Neural progenitor cell (in vitro differentiated cells): Measurements from ENCODE around the gene ARHGEF12. TPM values are rescaled to one million over a fixed set of nuclear protein-coding genes. Genes with fewer than 3 reads are reported as not detected.

Experiments used
- DNase-seq: peaks from one replicate; pipeline ENCODE4 v3.0.0-alpha.2; 2016; ENCODE audit warnings: low spot score
- H2AFZ ChIP-seq: fragments of 200-600 bp; sonication (generic); replicated peaks from 2 replicates; pipeline ENCODE4 v1.6.1; 2016; ENCODE audit warnings: antibody characterized with exemption
- H3F3A ChIP-seq: fragments of 200-600 bp; sonication (generic); 2 replicates; pipeline ENCODE4 v1.6.1; 2016; ENCODE audit warnings: antibody characterized with exemption, low read depth
- H3K27ac ChIP-seq: fragments of 200-600 bp; sonication (generic); 2 replicates; pipeline ENCODE4 v1.5.1; 2016; ENCODE audit warnings: mild to moderate bottlenecking
- H3K27me3 ChIP-seq: fragments of 200-600 bp; sonication (generic); 2 replicates; pipeline ENCODE4 v1.6.1; 2016; ENCODE audit warnings: mild to moderate bottlenecking, moderate library complexity
- H3K36me3 ChIP-seq: fragments of 200-600 bp; sonication (generic); 2 replicates; pipeline ENCODE4 v1.5.1; 2016
- H3K4me1 ChIP-seq: fragments of 200-600 bp; sonication (generic); 2 replicates; pipeline ENCODE4 v1.6.1; 2016; ENCODE audit warnings: mixed run types
- H3K4me2 ChIP-seq: fragments of 200-600 bp; sonication (generic); 2 replicates; pipeline ENCODE4 v1.6.1; 2016
- H3K4me3 ChIP-seq: fragments of 200-600 bp; sonication (generic); 2 replicates; pipeline ENCODE4 v1.5.1; 2016
- H3K79me2 ChIP-seq: fragments of 200-600 bp; sonication (generic); 2 replicates; pipeline ENCODE4 v1.6.1; 2016; ENCODE audit warnings: low read depth
- H3K9ac ChIP-seq: fragments of 200-600 bp; sonication (generic); 2 replicates; pipeline ENCODE4 v1.6.1; 2016
- H3K9me3 ChIP-seq: fragments of 200-600 bp; sonication (generic); 2 replicates; pipeline ENCODE4 v1.5.1; 2016; ENCODE audit warnings: low read depth
- H4K20me1 ChIP-seq: fragments of 200-600 bp; sonication (generic); 2 replicates; pipeline ENCODE4 v1.6.1; 2016; ENCODE audit warnings: low read depth
- H3K27ac Mint-ChIP-seq: 3 replicates; pipeline ENCODE4 v1.8.0; 2021; ENCODE audit warnings: mixed read lengths
- H3K27me3 Mint-ChIP-seq: 2 replicates; pipeline ENCODE4 v1.8.0; 2022; ENCODE audit warnings: low read depth, mild to moderate bottlenecking, inconsistent platforms, moderate library complexity, mixed read lengths; ENCODE audit not compliant: insufficient read depth
- H3K36me3 Mint-ChIP-seq: 3 replicates; pipeline ENCODE4 v1.8.0; 2021; ENCODE audit warnings: mixed read lengths
- H3K4me1 Mint-ChIP-seq: 3 replicates; pipeline ENCODE4 v1.8.0; 2021; ENCODE audit warnings: mixed read lengths
- H3K4me3 Mint-ChIP-seq: 3 replicates; pipeline ENCODE4 v1.8.0; 2021; ENCODE audit warnings: mild to moderate bottlenecking, moderate library complexity, mixed read lengths
- H3K9me3 Mint-ChIP-seq: 3 replicates; pipeline ENCODE4 v1.8.0; 2020; ENCODE audit warnings: mixed read lengths
- EZH2 ChIP-seq: fragments of 200-600 bp; sonication (generic); IDR thresholded peaks from 2 replicates; pipeline ENCODE4 v1.6.1; 2017; ENCODE audit warnings: antibody characterized with exemption, mild to moderate bottlenecking, moderate library complexity
- EZH2phosphoT487 ChIP-seq: fragments of 200-600 bp; sonication (generic); IDR thresholded peaks from 2 replicates; pipeline ENCODE4 v1.6.1; 2017; ENCODE audit warnings: antibody characterized with exemption
- total RNA-seq: library from RNA; depleted of rRNA; stranded (reverse); fragments of >200 nt; gene quantifications from 2 replicates; pipeline ENCODE4 v1.2.3, GENCODE V29; 2015; ENCODE audit warnings: low replicate concordance
- TF ChIP-seq, protein P1 (sequence below): fragments of 200-600 bp; sonication (generic); IDR thresholded peaks from 2 replicates; pipeline ENCODE4 v1.5.1; 2017; ENCODE audit warnings: antibody characterized with exemption, mild to moderate bottlenecking

Gene ARHGEF12
- total RNA-seq, 1 donor from 2014 or later = 31.3 TPM

- Mint-ChIP-seq H3K9me3 (no peaks in the 10 kb centered on the region), H3K36me3 (peaks cover 7% of the 10 kb centered on the region), H3K4me1 (peaks cover 8% of the 10 kb centered on the region), H3K27me3 (no peaks in the 10 kb centered on the region), H3K4me3 (no peak overlapping the region), H3K27ac (no peak overlapping the region)
- Histone ChIP-seq H3K36me3 (no peaks in the 10 kb centered on the region), H4K20me1 (no peaks in the 10 kb centered on the region), H3K27me3 (no peaks in the 10 kb centered on the region), H3K9ac (no peak overlapping the region), H3K4me3 (no peak overlapping the region), H3K4me1 (peaks cover 1% of the 10 kb centered on the region), H3K4me2 (no peak overlapping the region), H3F3A (peaks cover 7% of the 10 kb centered on the region), H3K79me2 (no peaks in the 10 kb centered on the region), H3K27ac (no peak overlapping the region), H3K9me3 (no peaks in the 10 kb centered on the region), H2AFZ (no peak overlapping the region)
- TF ChIP-seq, protein P1, sequence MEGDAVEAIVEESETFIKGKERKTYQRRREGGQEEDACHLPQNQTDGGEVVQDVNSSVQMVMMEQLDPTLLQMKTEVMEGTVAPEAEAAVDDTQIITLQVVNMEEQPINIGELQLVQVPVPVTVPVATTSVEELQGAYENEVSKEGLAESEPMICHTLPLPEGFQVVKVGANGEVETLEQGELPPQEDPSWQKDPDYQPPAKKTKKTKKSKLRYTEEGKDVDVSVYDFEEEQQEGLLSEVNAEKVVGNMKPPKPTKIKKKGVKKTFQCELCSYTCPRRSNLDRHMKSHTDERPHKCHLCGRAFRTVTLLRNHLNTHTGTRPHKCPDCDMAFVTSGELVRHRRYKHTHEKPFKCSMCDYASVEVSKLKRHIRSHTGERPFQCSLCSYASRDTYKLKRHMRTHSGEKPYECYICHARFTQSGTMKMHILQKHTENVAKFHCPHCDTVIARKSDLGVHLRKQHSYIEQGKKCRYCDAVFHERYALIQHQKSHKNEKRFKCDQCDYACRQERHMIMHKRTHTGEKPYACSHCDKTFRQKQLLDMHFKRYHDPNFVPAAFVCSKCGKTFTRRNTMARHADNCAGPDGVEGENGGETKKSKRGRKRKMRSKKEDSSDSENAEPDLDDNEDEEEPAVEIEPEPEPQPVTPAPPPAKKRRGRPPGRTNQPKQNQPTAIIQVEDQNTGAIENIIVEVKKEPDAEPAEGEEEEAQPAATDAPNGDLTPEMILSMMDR = no peak
- no peak for TF ChIP-seq EZH2phosphoT487
- no peak for DNase-seq
These were observed 153.6 kb downstream of the ARHGEF12 start for GRCh38 chr11:120489799-120490198.

- no peak overlapping the region for H3K27ac Mint-ChIP-seq
- H3K27me3 Mint-ChIP-seq = no peaks in the 10 kb centered on the region
- no peak overlapping the region for H2AFZ ChIP-seq
- no peaks in the 10 kb centered on the region for H3K36me3 Mint-ChIP-seq
- H4K20me1 ChIP-seq = no peaks in the 10 kb centered on the region
- peaks cover 20% of the 10 kb centered on the region for H3K4me1 Mint-ChIP-seq
- no peaks in the 10 kb centered on the region for H3K36me3 ChIP-seq
- H3K4me2 ChIP-seq = no peak overlapping the region
- no peaks in the 10 kb centered on the region for H3K79me2 ChIP-seq
- no peak for DNase-seq
- no peaks in the 10 kb centered on the region for H3K9me3 ChIP-seq
- no peak overlapping the region for H3K4me3 ChIP-seq
- no peak overlapping the region for H3K4me3 Mint-ChIP-seq
- H3K9ac ChIP-seq = no peak overlapping the region
- no peaks in the 10 kb centered on the region for H3K27me3 ChIP-seq
- peaks cover 13% of the 10 kb centered on the region for H3F3A ChIP-seq
- H3K4me1 ChIP-seq = peaks cover 19% of the 10 kb centered on the region
- H3K27ac ChIP-seq = no peak overlapping the region
- no peaks in the 10 kb centered on the region for H3K9me3 Mint-ChIP-seq
- TF ChIP-seq, protein P1 = no peak
- TF ChIP-seq EZH2phosphoT487 (no peak), EZH2 (no peak)
These were observed 156.3 kb downstream of the ARHGEF12 start for GRCh38 chr11:120492486-120492885.

DNA sequence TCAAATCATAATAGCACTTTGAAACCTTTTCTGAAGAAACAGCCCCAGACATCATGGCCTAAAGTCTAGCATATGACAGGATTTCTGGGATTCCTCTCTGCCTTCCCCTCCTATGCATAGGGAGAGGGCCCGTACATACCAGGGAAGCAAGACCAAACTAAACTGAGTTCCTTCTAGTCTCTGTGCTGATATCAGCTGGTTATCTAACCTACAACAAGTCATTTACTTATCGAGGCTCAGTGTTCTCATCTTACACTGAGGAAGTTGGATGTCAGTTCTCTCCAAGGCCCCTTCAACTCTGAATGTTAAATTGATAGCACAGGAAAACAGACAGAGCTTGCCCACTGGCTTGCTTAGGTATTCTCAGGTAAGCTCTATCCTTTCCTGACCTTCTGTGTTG is 158.4 kb downstream of the ARHGEF12 start:
- Mint-ChIP-seq H3K27me3 (no peaks in the 10 kb centered on the region), H3K27ac (no peak overlapping the region), H3K9me3 (no peaks in the 10 kb centered on the region), H3K4me1 (peaks cover 27% of the 10 kb centered on the region), H3K4me3 (no peak overlapping the region), H3K36me3 (no peaks in the 10 kb centered on the region)
- Histone ChIP-seq H3F3A (peaks cover 11% of the 10 kb centered on the region), H4K20me1 (no peaks in the 10 kb centered on the region), H2AFZ (no peak overlapping the region), H3K27ac (no peak overlapping the region), H3K9me3 (no peaks in the 10 kb centered on the region), H3K4me2 (no peak overlapping the region), H3K27me3 (no peaks in the 10 kb centered on the region), H3K79me2 (no peaks in the 10 kb centered on the region), H3K9ac (no peak overlapping the region), H3K4me3 (no peak overlapping the region), H3K36me3 (no peaks in the 10 kb centered on the region), H3K4me1 (peaks cover 19% of the 10 kb centered on the region)
- no peak for DNase-seq
- TF ChIP-seq EZH2 (no peak), EZH2phosphoT487 (no peak)
- TF ChIP-seq, protein P1 = no peak
